Stimulated activated naive CD4-positive, alpha-beta T cell treated with Interleukin-2 at 50 U/mL for 16 hours (primary cell): Measurements from ENCODE around the gene VWF.

Source experiments
- DNase-seq: peaks from one replicate; lab custom pipeline; 2025; lab: John Stamatoyannopoulos, UW

Gene VWF

GRCh38 chr12:6058481-6059161 lies 65.8 kb downstream of the VWF start:
- no peak for DNase-seq

DNA sequence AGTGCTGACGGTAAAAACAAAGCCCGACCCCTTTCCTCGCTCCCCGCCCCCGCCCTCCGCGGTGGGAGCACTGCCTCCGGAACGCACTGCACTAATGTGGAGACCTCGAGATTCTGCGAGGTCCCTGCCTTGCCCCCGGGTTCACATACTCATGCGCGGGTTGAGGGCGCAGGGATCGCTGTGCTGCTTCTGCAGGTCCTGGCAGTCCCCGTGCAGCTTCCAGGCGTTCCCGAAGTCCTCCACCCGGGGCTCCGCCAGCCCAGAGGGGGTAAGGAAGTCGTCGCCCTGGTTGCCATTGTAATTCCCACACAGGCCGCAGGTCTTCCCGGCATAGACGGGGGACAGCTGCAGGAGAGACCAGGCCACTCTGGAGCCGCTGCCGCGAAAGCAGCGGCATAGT lies 66.8 kb downstream of the VWF start:
- no peak for DNase-seq

DNA sequence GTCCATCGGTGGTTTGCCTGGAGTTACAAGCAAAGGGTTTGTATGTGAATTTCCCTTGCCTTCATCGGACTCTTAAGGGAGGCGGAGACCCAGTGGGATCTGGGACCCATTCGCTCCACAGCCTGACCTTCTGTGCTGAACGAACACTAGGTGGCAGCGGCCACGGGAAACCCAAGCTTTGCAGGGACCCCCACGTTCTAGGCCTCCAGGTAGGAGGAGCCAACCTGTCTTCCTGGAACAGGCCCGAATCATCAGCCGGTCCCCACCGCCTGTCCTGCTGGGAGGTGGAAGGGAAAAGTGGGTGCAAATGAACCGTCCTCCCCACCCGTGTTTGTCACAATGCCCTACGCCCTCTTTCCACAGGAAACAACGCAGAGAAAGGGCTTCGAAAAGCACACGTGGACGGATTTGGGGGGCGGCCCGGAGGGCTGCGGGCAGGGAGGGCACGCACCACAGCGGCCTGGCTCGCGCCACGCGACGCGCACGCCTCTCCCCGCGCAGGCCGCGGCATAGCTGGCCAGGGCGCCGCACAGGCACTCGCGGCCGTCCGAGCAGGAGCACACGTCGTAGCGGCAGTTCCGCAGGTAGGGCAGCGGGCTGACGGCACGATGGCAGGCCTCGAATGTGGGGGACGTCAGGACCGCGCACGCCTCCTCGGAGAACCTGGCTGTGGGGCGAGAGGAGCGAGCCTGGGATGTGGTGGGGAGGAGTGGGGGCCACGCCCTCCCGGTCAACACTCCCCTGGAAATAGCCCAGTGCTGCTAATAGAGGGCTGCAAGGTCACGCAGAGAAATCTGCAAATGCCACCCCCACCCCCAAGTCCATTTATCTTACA lies 67.8 kb downstream of the VWF start:
- DNase-seq = no peak

- no peak for DNase-seq
Measured at GRCh38 chr12:6053541-6053940, 70.9 kb downstream of the VWF start.

DNA sequence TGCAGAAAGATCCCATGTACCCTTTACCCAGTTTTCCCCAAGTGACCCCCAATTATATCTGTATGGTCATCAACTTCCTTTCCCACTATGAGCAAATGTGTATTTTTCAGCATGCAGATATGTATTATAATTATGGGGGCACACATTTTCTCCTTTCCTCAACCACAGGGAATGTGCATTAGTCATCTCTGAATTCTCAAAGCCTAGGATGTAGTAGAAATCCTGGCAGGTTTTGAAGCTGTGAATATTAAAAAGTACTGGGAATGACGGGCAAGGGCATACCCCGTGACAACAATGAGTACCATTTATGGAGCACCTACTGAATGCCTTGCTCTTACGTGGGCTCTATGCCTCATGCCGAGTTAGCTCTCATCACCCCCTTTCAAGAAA lies 71.5 kb downstream of the VWF start:
- no peak for DNase-seq

DNA sequence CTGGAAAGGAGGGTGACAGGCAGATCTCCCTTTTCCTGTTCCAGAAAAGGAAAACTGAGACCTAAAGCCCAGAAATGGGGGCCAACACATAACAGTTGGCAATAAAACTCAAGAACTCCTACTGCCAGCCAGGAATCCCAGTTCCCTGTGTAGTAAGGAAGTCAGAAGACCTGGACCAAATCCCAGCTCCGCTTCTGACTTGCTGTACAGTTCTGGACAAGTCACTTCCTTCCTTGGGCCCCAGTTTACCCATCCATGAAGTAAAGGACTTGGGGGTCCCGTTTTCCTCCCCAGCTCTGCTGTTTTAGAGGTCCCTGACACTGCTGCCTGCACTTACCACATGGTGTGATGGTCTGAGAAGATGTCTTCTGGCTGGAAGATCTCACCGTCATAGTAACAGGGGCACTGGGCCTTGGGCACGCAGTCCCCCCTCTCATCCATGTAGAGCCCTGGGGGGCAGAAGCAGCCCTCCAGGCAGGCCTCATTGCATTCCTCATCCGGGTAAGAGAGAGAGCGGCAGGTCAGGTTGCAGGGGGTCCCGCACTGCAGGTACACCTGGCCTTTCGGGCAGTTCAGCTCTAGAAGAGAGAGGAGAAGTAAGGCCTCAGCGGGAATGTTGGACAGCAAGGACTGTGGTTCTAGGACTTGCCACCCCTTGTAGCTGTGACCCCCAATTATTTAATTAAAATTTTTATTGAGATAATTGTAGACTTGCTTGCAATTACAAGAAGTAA lies 72.1 kb downstream of the VWF start:
- no peak for DNase-seq

GRCh38 chr12:6049992-6050391 lies 74.5 kb downstream of the VWF start:
- no peak for DNase-seq

- DNase-seq = no peak
Measured at GRCh38 chr12:6049587-6049986, 74.9 kb downstream of the VWF start.

DNA sequence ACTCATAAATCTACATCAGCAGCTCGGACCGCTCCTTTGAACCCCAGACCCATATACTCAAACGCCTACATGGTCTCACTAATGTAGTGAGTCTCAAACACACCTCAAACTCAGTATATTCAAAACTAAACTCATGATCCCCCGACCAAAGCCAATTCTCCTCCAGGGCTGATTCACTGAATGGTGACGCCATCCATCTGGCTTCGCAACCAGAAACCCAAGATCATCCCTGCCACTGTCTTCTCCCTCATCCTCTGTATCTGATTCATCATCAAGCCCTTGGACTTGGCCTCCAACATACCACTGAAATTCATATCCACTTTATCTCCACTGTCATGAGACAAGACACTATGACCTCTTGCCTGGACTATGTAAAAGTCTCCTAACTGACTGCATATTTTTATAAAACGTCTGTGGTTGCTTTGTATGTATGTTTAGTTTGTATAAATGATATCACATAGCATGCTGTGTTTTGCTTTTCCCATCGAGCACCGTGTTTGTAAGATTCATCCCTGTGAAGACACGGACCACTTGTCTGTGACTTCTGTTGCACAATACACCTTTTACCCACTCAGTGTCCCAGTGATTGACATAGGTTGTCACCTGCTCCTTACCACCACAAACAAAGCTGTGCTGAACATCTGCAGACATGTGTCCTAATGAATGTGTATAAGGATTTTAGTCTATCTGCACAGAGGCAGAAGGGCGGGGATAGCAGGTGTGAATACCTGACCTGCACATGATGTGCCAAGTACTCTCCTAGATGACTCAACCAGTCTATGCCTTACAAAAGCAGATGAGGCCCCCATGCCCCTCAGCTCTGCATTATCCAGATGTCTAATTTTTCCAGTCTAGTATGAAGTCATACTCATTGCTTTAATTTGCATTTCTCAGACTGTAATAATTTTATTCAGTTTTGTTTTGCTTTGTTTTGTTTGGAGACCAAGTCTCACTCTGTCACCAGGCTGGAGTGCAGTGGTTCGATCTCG lies 76.9 kb downstream of the VWF start:
- no peak for DNase-seq

DNA sequence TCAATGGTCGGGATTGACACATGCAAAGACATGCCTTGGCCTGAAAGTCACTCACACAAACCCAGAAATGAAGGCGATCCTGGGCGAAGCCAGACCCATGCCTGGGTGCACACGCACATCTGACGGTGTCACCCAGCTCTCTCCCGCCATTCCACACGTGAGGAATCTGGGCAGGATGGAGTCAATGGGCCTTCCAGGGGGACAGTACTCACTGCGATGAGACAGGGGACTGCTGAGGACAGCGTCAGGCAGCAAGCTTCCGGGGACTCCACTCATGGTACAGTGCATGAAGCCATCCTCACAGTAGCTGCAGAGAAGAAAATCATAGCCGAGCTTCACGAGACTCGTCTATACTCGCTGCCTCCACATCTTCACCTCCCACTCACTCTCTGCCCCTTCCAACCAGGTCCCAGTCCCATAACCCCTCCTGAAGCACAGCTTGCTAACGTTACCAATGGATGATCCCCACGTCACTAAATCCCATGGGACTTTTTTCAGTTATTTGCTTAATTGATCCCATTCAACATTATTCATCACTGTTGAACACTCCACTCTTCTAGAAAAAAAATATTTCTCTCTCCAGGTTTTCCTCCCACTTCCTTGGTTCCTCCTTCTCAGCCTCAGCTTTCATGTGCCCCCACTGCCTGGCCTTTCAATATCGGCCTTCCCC lies 77.8 kb downstream of the VWF start:
- DNase-seq = no peak

GRCh38 chr12:6045438-6045837 lies 79.0 kb downstream of the VWF start:
- no peak for DNase-seq

- no peak for DNase-seq
Measured at GRCh38 chr12:6044082-6044481, 80.4 kb downstream of the VWF start.

GRCh38 chr12:6042446-6042845 lies 82.0 kb downstream of the VWF start:
- DNase-seq = no peak

DNA sequence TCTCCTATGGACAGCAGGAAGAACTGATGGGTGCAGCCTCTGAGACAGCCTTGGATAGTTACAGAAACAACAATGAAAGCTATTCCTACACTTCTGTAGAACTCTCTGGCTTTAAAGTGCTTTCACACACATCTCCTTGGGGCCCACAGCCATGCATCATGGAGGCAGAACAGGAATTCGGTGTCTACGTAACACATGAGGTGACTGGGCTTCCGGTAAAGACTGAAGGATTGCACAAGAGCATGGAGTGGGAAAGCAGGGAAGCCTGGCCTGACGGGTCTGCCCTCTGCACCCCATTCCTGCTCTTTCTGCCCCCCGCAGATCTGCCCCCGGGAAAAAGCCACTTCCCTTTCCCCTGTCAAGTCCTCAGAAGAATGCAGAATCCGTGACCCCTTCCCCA lies 82.6 kb downstream of the VWF start:
- no peak for DNase-seq

DNA sequence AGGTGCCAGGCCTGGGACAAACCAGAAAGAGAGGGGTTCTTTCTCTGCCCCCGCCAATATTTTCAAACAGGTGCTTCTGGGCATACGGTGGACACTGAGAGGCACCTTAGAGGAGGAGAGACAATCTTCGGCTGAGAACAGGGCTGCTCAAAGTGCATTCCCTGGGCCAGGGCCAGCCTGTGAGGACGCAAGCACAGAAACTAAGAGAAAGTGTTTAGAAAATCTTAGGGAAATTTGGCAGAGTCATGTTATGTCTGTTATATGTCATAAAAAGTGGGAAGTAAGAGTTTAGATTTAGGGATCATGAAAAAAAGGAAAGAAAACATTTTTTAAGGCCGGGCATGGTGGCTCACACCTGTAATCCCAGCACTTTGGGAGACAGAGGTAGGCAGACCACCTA lies 83.7 kb downstream of the VWF start:
- DNase-seq = no peak

DNA sequence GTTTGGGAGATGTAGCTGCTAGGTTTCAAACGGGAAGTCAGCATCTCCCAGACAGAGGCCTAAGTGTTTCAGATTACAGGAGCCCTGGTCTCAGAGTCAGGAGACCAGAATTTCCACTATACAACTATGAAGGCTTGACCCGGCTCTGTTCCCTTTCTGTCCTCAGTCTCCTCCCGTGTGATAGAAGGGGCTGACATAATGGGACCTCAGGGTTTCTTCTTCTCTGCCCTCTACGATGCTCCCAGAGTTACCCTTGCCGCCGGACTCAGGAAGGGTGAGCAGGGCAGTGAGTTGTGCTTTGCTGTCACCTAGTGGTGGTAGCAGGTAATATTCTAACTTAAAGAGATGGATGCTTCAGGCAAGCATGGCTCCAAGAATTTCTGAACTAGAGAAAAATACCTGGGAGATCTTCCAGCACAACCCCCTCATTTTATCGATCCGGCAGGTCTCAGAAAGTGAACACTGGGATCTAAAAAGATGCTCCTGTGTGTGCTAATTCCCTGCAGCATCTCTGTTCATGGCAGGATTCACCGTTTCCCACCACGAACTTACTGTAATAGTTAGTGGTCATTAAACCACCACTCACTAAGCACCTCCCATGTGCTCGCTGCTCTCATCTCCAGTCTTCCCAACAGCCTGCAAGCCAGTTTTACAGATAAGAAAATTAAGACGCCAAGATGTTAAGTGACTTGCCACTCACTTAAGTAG lies 84.4 kb downstream of the VWF start:
- DNase-seq = peak; percentile 14

DNA sequence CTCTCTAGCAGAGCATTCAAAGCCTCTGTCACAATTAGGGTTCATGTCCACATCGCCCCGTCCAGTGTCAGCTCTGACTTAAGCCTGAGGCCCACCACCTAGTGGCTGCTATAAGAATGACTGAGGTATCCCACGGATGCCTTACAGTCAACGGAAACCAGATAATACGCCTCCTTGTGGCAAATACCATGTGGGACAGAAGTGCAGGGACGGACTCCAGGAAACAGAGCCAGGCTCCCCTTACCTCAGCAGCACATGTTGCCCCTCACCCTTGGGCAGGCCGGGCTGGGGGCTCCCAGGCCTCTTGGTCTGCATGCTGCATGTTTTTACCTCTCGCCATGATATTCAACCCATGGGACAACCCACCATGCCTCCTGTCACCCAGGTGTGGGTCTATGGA lies 86.3 kb downstream of the VWF start:
- DNase-seq = peak; percentile 7

DNA sequence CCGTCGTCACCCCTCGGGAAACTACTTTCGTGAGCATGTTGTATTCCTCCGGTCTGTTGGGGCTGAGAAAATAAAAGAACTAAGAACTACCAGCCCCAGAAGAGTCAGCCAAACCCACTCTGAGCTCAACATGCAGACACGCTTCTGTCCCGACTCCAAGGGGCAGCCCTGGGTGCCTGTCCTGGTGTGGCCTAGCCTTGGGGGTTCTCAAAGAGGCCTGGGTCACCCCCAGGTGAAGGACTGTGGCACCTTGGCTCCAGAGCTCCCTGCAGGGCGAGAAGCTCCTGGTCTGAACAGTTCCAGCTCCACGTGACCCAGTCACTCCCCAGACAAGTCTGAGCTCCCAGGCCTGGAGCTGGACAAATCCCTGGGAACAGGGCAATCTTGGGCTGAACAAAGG lies 87.0 kb downstream of the VWF start:
- no peak for DNase-seq

- no peak for DNase-seq
Measured at GRCh38 chr12:6036509-6036908, 88.0 kb downstream of the VWF start.

- no peak for DNase-seq
Measured at GRCh38 chr12:6034596-6034995, 89.9 kb downstream of the VWF start.

GRCh38 chr12:6033546-6033945 lies 90.9 kb downstream of the VWF start:
- no peak for DNase-seq
